DMS53 treated with DMSO at 0.1 percent for 48 hours (cell line): ENCODE results near the gene GALNT9.
"Not testable (repeated sequence)": the region's sequence is repeated elsewhere in the genome, so short reads cannot be mapped to it uniquely, and the experiment has no call there.

Experiments used
- DNase-seq: peaks from one replicate; lab custom pipeline; 2025; ENCODE audit not compliant: unreplicated experiment; lab: John Stamatoyannopoulos, UW

Gene GALNT9

DNA sequence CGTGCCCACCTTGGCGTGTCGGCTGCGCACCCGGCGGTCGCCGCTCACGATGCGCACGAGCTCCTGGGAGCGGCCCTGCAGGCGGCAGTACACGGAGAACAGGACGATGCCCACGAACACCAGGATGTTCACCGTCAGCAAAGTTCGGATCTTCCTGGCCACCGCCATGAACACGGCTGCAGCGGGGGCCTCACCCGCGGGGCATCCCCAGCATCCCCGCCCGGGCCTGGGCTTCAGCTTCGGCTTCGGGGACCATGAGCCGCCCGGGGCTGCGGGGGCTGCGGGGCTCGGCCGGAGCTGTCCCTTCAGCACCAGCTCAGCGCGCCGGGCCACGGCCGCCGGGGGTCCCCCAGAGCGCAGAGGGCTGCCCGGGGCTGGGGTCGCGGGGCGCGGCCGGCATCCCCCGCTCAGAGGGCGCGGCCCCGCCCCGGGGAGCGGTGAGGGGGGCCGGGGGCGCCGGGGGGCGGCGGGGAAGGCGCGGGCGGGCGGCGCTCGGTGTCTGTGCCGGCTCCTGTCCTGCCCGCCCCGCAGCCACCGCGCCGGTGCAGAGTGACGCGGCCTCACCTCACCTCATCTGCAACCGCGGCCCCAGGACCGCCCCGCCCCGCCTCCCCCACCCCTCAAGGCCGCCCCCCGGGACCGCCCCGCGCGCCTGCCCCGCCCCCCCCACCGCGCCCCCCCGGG is at the start of gene GALNT9:
Gene GALNT9, minus strand, starts transcription at position 554 of the 684 bp plus-strand sequence. Its CDS starts 386 bp downstream, at position 168.
- DNase-seq = no peak

DNA sequence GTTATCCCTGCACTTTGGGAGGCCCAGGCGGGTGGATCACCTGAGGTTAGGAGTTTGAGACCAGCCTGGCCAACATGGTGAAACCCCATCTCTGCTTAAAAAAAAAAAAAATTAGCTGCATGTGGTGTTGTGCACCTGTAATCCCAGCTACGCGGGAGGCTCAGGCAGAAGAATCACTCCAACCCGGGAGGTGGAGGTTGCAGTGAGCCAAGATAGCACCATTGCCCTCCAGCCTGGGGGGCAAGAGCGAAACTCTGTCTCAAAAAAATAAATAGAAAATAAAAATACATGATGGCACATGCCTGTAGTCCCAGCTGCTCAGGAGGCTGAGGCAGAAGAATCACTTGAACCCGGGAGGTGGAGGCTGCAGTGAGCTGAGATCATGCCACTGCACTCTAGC is 49.7 kb upstream of the GALNT9 start:
- DNase-seq = not testable (repeated sequence)

DNA sequence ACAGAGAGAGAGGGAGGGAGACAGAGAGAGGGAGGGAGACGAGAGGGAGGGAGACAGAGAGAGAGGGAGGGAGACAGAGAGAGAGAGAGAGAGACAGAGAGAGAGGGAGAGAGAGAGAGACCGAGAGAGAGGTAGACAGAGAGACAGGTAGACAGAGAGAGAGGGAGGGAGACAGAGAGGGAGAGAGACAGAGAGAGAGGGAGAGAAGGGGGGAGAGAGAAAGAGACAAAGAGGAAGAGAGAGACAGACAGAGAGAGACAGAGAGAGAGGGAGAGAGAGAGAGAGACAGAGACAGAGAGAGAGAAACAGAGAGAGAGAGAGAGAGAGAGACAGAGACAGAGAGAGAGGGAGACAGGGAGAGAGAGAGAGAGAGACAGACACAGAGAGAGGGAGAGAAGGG is 47.8 kb upstream of the GALNT9 start:
- DNase-seq = no peak

DNA sequence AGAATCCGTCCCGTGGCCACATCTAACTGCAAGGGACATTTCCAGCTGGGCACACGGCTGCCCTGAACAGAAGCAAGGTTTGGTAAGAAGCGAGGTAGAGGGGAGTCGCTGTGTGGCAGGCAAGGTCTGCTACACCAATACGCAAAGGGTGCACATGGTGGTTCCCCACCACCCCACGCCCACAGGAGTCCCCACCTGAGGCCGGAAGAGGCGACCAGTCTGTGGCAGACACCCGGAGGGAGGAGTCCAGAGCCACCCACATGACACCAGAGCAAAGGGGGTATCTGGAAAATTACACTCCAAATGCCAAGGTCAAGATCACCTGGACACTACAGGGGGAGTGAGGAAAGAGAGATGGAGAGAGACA is 47.1 kb upstream of the GALNT9 start:
- no peak for DNase-seq

DNA sequence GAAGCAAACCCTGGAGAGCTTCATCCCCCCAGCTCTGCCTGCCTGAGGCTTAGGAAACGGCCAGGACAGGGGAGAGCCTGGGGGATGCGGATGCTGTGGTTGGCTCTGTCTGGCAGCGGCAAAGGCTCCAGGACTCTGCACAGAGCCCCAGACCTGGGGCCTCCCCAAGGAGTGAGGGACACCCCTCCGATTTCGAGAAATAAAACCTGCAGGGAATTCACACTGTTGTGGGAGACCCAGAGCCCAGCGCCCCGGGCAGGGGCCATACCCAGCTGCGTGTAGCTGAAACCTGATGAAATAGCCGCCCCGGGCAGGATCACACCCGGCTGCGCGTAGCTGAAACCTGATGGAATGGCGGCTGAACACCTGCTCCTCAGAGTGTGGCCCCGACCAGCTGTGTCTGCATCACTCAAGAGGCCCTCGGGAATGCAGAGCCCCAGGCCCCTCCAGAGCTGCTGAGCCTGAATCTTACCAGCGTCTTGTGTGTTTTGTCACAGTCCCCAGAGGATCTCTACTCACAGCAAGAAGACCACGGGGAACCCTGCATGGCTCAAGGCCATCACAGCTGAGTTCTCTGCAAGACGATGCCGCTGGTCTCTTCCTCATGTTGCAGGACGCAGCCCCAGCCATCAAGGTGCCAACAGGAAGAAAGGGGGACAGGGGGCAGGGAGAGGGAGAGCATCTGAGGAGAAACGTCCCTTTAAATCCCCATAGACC is 46.5 kb upstream of the GALNT9 start:
- no peak for DNase-seq

DNA sequence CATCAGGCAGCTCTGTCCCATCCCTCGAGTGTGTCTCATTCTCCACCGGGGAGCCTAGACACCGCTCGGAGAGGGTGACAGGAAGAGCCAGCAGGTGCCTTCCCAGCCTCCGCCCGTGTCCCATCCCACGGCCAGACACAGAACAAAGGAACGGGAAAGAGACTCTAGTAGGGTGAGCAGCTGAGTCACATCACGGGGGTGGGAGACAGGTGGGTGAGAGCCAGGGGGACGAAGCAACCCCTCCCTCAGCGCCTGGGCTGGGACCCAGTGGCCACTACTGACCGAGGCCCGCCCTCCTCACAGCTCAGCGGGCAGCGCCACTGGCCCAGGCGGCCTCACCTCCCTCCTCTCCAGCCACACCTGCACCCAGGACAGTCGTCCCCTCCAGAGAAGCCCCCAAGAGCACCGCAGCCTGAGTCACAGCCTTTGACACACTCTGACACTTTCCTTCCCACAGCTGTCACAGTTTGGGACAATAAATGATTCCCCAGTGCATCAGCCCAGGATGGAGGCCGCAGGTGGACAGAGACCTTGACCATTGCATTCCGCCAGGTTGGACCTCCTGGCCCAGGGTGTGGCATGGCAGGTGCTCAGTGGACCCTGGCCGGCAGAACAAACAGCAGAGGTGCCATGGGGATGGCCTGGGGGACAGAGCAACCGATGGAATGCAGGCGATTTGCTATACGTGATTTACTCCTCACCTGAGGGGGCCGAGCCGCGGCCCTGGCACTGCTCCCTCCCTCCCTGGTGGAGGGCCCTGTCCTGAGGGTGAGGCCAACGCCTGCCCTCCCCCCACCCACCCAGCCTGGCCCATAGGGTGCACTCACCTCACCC is 45.4 kb upstream of the GALNT9 start:
- no peak for DNase-seq

DNA sequence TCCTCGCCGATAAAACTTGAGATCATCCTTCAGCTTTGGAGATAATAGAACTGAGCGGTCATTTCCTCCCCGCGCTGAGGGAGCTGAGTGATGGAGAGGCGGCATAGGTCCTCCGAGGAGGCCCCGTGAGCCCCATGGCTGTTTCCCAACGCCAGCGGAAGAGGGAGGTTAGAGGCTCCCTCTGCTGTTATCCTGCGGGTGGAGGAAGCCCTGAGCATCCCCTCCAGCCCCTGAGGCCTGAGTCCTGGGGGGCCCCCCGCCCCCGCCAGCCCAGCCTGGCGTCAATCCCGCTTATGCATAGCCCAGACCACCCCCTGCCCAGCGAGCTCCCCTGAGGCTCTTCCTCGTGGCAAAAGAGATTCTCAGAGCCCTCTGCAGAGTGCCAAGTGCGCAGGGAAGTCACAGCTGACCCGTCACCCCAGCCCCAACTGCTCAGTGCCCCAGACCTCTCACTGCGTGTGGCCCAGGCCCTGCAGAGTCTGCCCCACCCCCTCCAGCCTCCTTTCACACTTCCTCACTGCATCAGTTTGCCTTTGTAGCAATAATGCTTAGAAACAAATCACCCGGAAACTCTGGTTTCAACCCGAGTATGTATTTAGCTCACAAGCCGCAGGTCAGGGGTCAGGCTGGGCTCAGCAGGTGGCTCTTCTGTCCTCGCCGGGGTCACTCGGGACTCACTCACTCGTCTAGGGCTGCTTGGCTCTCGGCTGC is 44.7 kb upstream of the GALNT9 start:
- DNase-seq = no peak

DNA sequence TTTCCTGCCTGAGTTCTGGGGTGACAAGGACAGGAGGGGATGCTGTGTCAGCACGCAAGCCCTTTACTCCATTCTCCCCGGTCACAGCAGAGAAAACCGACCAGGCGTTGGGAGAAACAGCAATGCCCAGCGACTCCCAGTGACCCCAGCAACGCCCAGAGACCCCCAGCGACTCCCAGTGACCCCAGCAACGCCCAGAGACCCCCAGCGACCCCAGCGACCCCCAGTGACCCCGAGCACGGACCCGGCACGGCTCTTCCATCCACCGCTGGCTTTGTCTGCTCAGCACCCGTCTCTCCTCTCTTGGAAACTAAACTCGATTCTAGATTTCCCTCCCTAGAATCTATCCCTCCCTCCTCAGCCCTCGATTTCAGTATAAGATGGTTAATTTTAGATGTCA is 38.5 kb upstream of the GALNT9 start:
- DNase-seq = no peak

DNA sequence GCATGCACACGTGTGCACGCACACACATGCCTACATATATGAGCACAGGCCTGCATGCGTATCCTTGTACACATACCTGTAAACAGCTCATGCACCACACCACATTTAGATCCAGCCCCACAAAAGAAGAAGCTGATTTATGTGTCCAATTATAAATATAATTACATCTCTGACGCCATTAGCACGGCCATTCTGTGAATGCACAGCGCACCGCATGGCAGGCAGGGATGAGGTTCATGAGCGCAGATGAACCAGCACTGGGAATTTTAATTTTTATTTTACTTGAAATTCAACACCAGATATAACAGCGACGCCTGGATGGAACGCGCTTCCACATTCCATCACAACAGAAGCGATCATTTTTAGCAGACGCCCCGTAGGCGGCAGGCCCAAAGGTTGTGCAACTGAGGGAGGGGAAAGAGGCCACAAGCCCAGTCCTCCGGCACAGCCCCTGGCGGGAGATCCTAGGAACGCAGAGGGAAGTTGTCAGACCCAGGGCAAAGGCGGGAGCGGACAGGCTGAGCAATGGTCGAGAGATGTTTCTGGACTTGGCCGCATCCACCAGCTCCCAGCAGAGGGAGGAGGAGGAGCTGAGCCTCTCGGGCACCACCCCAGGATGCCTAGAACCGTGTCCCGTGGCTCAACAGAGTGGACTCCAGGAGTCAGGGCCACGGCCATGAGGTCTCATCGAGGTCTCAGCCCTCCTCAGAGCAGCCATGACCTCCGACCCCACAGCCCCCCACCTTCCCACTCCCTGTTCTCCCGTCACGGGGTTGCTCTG is 37.9 kb upstream of the GALNT9 start:
- no peak for DNase-seq

DNA sequence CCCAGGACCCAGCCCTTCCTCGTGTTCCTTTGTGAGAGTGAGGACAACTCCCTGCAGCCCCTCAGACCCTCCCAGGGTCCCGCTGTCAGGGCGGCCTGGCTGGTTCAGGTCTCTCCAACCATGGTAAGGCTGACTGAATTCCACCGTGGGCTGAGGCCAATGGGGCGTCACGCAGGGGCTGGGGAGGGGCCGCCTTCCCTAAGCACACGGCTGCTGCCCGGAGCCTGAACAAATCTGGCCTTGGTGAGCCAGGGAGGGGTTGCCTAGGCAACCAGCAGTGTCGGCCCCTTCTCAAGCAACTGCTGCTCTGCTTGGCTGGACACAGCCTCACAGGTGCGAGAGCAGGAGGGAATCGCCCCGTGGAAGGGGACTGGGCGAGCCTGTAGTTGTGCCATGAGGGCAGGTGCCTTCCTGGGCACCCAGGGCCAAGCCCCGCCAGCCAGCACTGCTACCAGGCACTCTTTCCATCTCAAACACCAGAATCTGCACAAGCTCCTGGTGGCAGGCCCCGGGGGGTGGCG is 37.0 kb upstream of the GALNT9 start:
- no peak for DNase-seq

DNA sequence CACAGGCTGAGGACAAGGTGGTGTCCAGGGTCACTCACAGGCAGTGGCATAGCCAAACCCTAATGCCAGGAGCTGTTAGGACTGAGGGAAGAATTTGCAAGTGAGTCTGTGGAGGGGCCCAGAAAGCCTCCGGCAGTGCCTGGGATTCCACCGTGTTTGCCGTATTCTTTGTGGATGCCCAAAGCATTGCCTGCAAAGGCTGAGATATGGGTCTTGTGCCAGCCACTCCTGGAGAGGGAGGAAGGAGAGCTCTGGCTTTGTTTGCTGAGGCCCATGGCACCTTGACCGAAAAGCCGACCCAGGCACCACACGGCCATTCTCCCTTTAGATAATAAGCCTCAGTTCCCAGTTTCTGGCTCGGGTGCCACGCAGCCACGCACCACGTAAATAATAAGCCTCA is 35.8 kb upstream of the GALNT9 start:
- no peak for DNase-seq

DNA sequence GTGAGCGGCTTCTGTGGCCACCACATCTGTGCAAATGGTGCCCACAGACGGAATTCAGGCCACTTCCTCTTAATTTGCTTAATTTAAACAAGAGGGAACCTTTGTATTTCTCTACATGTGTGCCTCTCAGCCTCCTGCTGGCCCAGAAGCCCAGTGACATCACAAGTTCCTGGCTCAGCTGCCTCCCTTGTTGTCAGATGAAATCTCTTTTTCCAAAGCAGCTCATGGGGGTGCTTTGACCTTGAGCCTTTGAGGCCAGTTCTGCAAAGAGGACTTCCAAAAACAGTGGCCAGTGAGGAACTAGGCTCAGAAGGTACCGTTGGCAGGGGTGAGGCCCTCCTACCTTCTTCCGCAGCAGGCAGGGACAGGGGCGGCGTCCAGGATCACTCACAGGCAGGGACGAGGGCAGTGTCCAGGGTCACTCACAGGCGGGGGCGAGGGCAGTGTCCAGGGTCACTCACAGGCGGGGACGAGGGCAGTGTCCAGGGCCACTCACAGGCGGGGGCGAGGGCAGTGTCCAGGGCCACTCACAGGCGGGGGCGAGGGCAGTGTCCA is 35.0 kb upstream of the GALNT9 start:
- DNase-seq = no peak

DNA sequence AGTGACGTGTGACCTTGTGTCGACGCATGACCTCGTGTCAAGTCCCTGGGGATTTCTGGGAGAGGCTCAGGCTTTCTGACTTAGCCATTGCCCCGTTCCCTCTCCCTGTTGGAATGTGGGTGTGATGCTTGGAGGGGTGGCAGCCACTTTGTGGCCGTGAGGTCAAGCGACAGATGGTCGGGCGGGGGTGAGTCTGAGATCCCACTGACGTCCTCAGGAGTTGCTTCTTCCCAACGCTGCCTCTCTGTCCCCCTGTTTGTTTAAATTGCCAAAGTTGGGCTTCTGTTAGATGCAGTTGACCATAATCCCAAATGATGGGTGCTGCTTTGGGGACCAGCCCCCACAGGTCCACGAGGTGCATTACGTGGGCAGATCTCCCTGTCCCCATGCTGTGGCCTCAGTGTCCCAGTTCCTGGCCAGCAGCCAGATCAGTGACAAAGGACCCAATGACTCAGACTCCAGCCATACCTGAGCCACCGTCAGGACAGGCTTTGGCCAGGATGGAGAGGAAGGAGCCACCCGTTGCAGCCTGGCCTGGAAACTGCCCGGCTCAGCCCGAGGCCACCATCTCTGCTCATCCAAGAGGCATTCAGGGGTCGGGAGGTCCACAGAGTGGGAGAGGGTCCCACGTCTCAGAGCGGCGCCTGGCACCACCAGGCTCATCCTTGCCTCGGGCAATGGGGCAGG is 34.4 kb upstream of the GALNT9 start:
- no peak for DNase-seq

DNA sequence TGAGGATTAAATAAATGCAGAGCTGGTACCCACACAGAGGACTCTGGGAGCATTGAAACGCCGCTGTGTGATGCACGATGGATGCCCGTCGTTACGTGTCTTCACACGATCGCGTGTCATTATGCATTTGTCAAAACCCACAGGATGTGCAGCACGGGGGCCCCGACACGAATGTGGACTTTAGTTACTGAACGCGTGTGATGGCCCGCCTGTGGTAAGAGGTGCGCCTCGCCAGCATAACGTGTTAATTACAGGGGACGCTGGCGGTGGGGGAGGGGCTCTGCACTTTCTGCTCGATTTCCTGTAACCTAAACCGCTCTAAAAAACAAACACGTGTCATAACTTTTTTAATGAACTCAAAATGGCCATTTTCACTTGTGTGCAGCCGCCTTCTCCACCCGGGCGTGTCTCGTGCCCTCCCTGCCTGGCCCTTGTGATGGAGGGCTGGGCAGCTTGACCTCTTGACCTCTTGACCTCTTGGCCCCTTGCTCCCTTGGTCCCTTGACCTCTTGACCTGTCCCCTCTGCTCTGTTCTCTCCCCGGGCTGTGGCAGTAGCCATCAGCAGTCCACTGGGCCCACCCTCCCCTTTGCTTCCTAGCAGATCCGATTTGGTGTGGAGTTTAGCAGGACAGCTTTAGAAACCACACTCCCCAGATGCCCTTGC is 33.7 kb upstream of the GALNT9 start:
- no peak for DNase-seq

DNA sequence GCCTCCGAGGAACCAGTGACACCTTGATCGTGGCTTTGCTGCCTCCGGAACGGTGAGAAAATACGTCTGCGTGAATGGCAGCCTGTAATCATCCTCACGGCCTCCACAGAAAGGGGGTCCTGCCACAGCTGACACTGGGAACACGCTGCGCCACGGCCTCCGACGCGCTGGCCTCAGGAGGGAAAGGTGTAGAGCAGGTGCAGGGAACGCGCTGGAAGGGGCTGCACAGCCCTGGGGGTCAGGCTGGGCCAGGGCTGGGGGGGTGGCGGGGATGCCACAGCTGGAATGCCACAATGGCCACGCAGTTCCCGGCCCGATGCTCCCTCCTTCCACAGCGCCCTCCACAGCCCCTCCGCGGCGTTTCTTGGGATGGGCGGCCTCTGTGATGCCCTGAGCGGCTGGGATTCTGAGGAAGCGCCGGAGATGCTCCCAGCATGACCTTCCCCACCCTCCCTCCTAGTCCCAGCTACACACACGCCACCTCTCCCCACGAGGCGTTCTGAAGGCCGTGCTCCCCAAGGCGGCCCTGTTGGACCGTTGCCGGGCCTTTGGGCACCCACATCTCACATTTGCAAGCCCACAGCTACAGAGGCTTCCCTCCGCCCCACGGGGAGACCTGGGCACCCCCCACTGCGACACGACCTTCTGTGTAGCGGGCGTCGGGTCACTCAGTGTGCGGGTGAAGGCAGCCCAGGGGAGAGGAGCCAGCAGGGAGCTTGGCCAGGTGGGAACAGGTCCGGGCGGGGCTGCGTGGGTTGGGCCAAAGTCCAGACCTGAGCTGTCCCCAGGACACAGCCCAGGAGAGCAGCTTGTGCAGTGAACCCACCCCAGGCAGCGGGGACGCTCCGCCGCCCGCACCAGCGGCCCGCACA is 31.8 kb upstream of the GALNT9 start:
- DNase-seq = no peak

DNA sequence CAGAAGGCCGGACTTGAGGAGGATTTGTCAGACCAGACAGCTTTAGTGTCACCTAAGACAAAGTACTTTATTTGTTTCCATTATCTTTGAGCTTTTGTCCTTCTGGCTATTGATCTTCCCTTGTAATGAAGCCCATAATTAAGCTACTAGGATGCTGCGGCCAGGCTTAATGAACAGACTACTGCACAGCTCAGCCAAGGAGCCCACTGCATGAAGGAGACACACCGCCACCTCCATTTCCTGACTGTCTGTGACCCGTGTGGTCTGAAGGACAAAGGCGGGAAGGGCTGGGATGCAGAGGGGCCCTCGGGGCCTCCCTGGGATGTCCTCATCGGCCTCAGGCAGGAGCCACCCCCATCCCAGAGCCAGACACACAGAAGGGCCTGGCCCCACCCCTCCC is 31.0 kb upstream of the GALNT9 start:
- no peak for DNase-seq

DNA sequence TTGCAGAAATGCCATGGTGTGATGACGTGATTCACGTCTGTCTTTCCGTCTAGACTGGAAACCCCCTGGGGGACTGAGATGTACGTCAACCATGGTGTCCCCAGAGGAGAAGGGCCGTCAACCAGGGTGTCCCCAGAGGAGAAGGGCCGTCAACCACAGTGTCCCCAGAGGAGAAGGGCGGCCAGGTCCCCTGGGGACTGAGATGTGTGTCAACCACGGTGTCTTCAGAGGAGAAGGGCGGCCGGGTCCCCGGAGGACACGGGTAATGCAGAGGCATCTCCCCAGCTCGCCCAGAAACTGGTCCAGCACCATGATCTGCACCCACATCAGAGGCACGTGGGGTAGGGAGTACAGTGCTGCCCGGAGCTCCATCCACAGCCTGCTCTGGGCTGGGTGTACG is 30.6 kb upstream of the GALNT9 start:
- DNase-seq = no peak

DNA sequence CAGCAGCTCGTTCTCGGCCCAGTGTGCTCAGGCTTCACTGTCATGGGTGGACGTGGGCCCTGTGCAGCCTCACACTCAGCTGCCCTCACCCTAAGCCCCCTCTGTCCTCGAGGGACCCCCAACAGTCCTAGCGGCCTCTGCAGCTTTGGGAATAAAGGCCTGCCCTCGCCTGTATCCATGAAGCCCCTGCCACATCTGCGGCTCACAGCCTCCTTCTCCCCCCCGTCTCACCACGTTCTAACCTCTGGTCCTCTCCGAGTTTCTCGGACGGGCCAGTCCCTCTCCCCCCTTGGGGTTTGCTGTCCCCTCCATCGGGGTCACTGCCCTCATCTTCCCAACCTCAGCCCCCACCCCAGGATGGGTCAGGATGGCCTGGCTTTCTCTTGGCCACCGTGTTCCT is 30.2 kb upstream of the GALNT9 start:
- no peak for DNase-seq
